ENCODE data around the gene HMOX1. TPM values are rescaled to one million over a fixed set of nuclear protein-coding genes. Genes with fewer than 3 reads are reported as not detected.
A peak's percentile ranks its signal among the peaks of the same experiment; 100 is the strongest.

The HMOX1 gene
- total RNA-seq, 2 experiments from 2014 or later: 2.4 to 2.9 TPM

DNA sequence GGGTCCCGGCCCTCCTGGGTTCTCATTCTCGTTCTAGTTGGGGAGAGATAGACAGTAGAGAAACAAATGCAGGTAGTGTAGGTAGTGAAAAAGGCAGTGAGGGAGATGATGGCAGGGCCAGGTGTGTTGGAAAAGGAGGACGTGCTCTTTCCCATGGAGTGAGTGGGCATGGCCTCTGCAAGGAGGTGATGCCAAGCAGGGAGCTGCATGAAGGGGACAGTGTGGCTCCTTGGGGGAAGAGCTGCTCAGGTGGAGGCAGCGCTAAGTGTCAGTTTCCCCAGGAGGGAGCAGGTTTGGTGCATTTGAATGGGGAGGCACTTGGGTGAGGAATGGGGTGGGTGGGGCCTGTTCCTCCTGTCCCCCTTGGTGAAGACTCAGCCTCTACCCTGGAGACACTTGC lies 41.2 kb downstream of the HMOX1 start:
- DNase-seq: no peak
- Mint-ChIP-seq H3K4me1 (peaks cover 7% of the 10 kb centered on the region), H3K9me3 (no peaks in the 10 kb centered on the region), H3K36me3 (ENCODE audit: low read depth) (peaks cover 69% of the 10 kb centered on the region), H3K4me3 (no peak overlapping the region), H3K27me3 (no peaks in the 10 kb centered on the region), H3K27ac (no peak overlapping the region)
- ChIA-PET POLR2A (interaction anchor here (1.5 kb wide), 1 partner anchor 19 kb away, joined by 3 read pairs; no protein-coding TSS in a partner anchor), CTCF (interaction anchor here (1.9 kb wide), 1 partner anchor 9 kb away, joined by 8 read pairs; no protein-coding TSS in a partner anchor)

DNA sequence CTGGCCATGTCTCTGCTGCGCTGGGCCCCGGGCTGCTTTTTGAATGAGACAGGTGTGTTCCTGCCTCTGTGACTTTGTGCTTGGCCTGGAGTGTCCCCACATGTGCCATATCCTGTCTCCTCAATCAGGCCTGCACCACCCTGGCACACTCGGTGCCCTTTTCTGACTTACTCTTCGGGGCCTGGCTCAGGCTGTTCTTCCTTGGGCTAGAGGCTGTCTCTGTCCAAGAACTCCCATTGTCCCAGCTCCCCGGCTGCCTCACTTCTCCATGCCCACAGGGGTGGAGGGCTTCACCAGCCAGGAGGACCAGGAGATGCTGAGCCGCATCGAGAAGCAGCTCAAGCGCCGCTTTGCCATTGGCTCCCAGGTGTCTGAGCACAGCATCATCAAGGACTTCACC lies 42.0 kb downstream of the HMOX1 start:
- Mint-ChIP-seq H3K4me1 (peaks cover 7% of the 10 kb centered on the region), H3K9me3 (no peaks in the 10 kb centered on the region), H3K36me3 (ENCODE audit: low read depth) (peaks cover 64% of the 10 kb centered on the region), H3K4me3 (no peak overlapping the region), H3K27me3 (no peaks in the 10 kb centered on the region), H3K27ac (no peak overlapping the region)
- ChIA-PET POLR2A (interaction anchor here (0.7 kb wide), 1 partner anchor 9 kb away, joined by 3 read pairs; no protein-coding TSS in a partner anchor), CTCF (no interaction called here)
- no peak for DNase-seq

DNA sequence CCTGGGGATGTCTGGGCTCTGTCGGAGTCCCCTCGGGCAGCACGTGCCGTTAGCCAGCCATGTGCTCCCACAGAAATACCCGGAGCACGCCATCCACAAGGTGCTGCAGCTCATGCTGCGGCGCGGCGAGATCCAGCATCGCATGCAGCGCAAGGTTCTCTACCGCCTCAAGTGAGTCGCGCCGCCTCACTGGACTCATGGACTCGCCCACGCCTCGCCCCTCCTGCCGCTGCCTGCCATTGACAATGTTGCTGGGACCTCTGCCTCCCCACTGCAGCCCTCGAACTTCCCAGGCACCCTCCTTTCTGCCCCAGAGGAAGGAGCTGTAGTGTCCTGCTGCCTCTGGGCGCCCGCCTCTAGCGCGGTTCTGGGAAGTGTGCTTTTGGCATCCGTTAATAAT lies 43.2 kb downstream of the HMOX1 start:
- Mint-ChIP-seq H3K27ac (no peak overlapping the region), H3K4me1 (peaks cover 7% of the 10 kb centered on the region), H3K9me3 (no peaks in the 10 kb centered on the region), H3K36me3 (ENCODE audit: low read depth) (peaks cover 64% of the 10 kb centered on the region), H3K27me3 (no peaks in the 10 kb centered on the region), H3K4me3 (no peak overlapping the region)
- ChIA-PET CTCF (no interaction called here), POLR2A (interaction anchor here (1.2 kb wide), 1 partner anchor 10 kb away, joined by 3 read pairs; no protein-coding TSS in a partner anchor)
- no peak for DNase-seq

- no peak for DNase-seq
- CTCF ChIA-PET: interaction anchor here (1.6 kb wide), 1 partner anchor 14 kb away, joined by 3 read pairs; no protein-coding TSS in a partner anchor
- no peaks in the 10 kb centered on the region for H3K27me3 Mint-ChIP-seq
- peaks cover 7% of the 10 kb centered on the region for H3K4me1 Mint-ChIP-seq
- POLR2A ChIA-PET: interaction anchor here (1.2 kb wide), 1 partner anchor 11 kb away, joined by 3 read pairs; no protein-coding TSS in a partner anchor
- no peak overlapping the region for H3K27ac Mint-ChIP-seq
- H3K4me3 Mint-ChIP-seq: no peak overlapping the region
- H3K9me3 Mint-ChIP-seq: no peaks in the 10 kb centered on the region
- H3K36me3 Mint-ChIP-seq (ENCODE audit: low read depth): peaks cover 63% of the 10 kb centered on the region
These were observed 43.9 kb downstream of the HMOX1 start for GRCh38 chr22:35424761-35425160.

GRCh38 chr22:35425546-35425945 lies 44.6 kb downstream of the HMOX1 start:
- ChIA-PET POLR2A (interaction anchor here (1.2 kb wide), 1 partner anchor 12 kb away, joined by 3 read pairs; no protein-coding TSS in a partner anchor), CTCF (interaction anchor here (1.6 kb wide), 1 partner anchor 14 kb away, joined by 3 read pairs; no protein-coding TSS in a partner anchor)
- peaks cover 7% of the 10 kb centered on the region for H3K4me1 Mint-ChIP-seq
- no peak overlapping the region for H3K27ac Mint-ChIP-seq
- no peak overlapping the region for H3K4me3 Mint-ChIP-seq
- H3K36me3 Mint-ChIP-seq (ENCODE audit: low read depth): peaks cover 60% of the 10 kb centered on the region
- no peaks in the 10 kb centered on the region for H3K9me3 Mint-ChIP-seq
- DNase-seq: no peak
- H3K27me3 Mint-ChIP-seq: no peaks in the 10 kb centered on the region

DNA sequence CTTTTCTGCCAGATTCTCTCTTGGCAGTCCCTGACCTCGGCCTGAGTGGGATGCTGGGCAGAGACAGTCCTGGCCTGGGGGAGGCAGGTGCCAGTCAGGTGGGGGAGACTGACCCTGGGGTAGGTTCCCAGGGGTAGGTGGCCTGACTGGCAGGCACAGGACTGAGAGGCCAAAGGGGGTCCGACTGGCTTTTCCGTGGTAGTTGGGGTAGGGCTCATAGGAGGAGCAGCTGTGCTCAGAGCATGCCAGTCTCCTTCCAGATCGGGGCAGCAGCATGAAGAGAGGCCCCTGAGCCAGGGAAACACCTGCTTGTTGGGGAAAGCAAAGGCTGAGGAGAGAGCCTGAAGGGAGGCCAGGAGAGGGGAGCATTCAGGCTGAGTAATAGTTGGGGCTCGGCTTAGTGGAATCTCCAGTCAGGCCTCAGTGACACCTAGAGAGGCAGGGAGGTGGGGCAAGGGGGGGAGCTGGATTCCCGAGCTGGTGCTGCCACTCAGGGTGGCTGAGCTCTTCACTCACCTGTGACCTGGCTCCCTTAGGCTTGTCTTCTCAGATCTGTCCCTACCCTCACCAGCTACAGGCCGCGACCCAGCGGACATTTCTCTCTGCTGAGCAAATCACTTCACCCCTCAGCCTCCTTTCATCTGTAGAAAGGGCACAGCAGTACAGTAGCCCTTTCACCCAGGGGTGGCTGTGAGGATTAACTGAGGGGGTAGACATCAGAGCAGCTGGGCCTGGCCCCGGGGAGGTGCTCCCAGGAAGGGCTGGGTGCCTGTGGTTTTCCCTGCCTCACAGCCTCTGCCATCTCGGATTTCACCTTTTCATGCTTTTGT lies 45.3 kb downstream of the HMOX1 start:
- no peak for DNase-seq
- ChIA-PET POLR2A (no interaction called here), CTCF (interaction anchor here (1.6 kb wide), 1 partner anchor 15 kb away, joined by 3 read pairs; no protein-coding TSS in a partner anchor)
- Mint-ChIP-seq H3K9me3 (no peaks in the 10 kb centered on the region), H3K36me3 (ENCODE audit: low read depth) (peaks cover 64% of the 10 kb centered on the region), H3K4me3 (no peak overlapping the region), H3K27me3 (no peaks in the 10 kb centered on the region), H3K4me1 (peaks cover 7% of the 10 kb centered on the region), H3K27ac (peak overlapping the region; percentile 38)

GRCh38 chr22:35426801-35427140 lies 45.9 kb downstream of the HMOX1 start:
- H3K27ac Mint-ChIP-seq: peak overlapping the region; percentile 34
- POLR2A ChIA-PET: interaction anchor here (0.7 to 1.1 kb wide), 2 partner anchors 10 to 145 kb away, joined by 3 read pairs; no protein-coding TSS in a partner anchor

DNA sequence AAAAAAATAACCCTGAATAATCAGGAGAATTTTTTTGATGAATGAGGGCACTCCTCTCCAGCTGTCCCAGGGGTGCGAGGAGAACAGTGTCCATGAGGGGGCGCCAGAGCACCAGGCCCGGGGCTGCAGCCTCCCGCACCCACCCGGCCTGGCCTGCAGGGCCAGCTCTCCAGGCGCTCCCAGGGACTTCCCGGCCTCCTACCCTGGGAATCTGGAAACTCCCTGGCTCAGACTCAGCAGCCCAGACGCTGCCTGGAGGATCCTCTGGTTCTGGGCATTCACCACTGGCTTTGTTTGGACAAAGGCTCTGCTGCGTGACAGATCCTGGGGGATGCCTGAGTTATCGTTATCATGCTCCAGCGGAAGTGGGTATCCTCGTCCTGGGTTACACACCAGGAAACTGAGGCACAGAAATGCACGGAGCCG lies 50.0 kb downstream of the HMOX1 start:
- POLR2A ChIA-PET: interaction anchor here (0.8 kb wide), 1 partner anchor 23 kb away, joined by 3 read pairs; no protein-coding TSS in a partner anchor
- peaks cover 69% of the 10 kb centered on the region for H3K36me3 Mint-ChIP-seq (ENCODE audit: low read depth)
- H3K4me1 Mint-ChIP-seq: peaks cover 5% of the 10 kb centered on the region
- no peak overlapping the region for H3K27ac Mint-ChIP-seq
- no peaks in the 10 kb centered on the region for H3K27me3 Mint-ChIP-seq
- peaks cover 6% of the 10 kb centered on the region for H3K9me3 Mint-ChIP-seq
- no peak overlapping the region for H3K4me3 Mint-ChIP-seq
- CTCF ChIA-PET: interaction anchor here (0.6 to 2.4 kb wide), 12 partner anchors 9 to 176 kb away, joined by 3 to 13 read pairs (median 4); no protein-coding TSS in a partner anchor
- peak; percentile 63 for DNase-seq

More at GRCh38 chr22:35426801-35427140, 45.9 kb downstream of the HMOX1 start:
- DNase-seq: no peak
- H3K36me3 Mint-ChIP-seq (ENCODE audit: low read depth): peaks cover 64% of the 10 kb centered on the region
- H3K4me3 Mint-ChIP-seq: no peak overlapping the region
- CTCF ChIA-PET: interaction anchor here (0.6 kb wide), 1 partner anchor 50 kb away, joined by 3 read pairs; no protein-coding TSS in a partner anchor
- H3K4me1 Mint-ChIP-seq: peaks cover 7% of the 10 kb centered on the region
- H3K9me3 Mint-ChIP-seq: no peaks in the 10 kb centered on the region
- no peaks in the 10 kb centered on the region for H3K27me3 Mint-ChIP-seq

DNA sequence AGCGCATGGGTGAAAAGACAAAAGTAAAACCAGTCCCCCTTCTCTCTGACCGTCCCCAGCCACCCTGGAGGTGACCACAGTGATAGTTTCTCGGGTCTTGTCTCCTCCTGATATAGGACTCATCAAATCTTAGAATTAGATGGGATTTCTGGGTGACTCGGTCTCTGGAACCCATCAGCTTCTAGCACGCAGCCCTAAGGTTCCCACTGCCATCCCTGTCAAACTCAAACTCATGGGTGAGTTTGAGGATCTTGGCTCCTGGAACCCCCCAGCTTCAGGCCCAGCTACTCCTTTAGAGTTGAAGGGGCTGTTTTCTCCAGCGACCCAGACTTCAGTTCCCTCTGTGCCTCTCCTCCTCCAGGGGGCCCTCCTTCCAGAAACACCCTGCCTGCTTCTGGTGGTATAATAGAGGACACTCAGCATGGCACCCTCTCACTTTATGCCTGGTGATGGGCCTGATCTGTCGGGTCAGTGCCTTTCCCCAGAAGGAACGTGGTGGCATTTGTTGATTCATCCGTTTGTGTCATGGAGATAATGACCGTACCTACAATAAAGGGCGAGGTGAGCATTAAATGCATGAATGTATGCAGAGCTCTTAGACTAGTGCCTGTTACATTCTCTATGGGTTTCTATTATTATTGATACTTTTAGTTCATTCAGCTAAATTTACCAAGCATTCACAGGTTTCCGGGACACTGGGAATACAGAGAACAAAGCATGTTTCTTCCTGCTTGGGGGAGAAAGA lies 50.8 kb downstream of the HMOX1 start:
- CTCF ChIA-PET: interaction anchor here (0.6 to 2.4 kb wide), 8 partner anchors 10 to 172 kb away, joined by 3 to 13 read pairs (median 4); no protein-coding TSS in a partner anchor
- Mint-ChIP-seq H3K27me3 (no peaks in the 10 kb centered on the region), H3K4me3 (no peak overlapping the region), H3K27ac (no peak overlapping the region), H3K9me3 (peaks cover 6% of the 10 kb centered on the region), H3K36me3 (ENCODE audit: low read depth) (peaks cover 70% of the 10 kb centered on the region), H3K4me1 (peaks cover 2% of the 10 kb centered on the region)
- no peak for DNase-seq
- POLR2A ChIA-PET: interaction anchor here (0.9 kb wide), 1 partner anchor 34 kb away, joined by 3 read pairs; no protein-coding TSS in a partner anchor

GRCh38 chr22:35432228-35432905 lies 51.5 kb downstream of the HMOX1 start:
- POLR2A ChIA-PET: interaction anchor here (0.9 kb wide), 1 partner anchor 34 kb away, joined by 3 read pairs; no protein-coding TSS in a partner anchor

GRCh38 chr22:35434061-35434710 lies 53.3 kb downstream of the HMOX1 start:
- Mint-ChIP-seq H3K27ac (no peak overlapping the region), H3K9me3 (peaks cover 6% of the 10 kb centered on the region), H3K4me1 (no peaks in the 10 kb centered on the region), H3K4me3 (no peak overlapping the region), H3K36me3 (ENCODE audit: low read depth) (peaks cover 82% of the 10 kb centered on the region), H3K27me3 (no peaks in the 10 kb centered on the region)
- ChIA-PET POLR2A (interaction anchor here (0.7 kb wide), 1 partner anchor 83 kb away, joined by 3 read pairs; no protein-coding TSS in a partner anchor), CTCF (interaction anchor here (1.1 kb wide), 1 partner anchor 690 kb away, joined by 3 read pairs; no protein-coding TSS in a partner anchor)
- no peak for DNase-seq

More at GRCh38 chr22:35432228-35432905, 51.5 kb downstream of the HMOX1 start:
- H3K4me3 Mint-ChIP-seq: no peak overlapping the region
- H3K9me3 Mint-ChIP-seq: peaks cover 6% of the 10 kb centered on the region
- H3K27ac Mint-ChIP-seq: no peak overlapping the region
- CTCF ChIA-PET: interaction anchor here (0.8 kb wide), 1 partner anchor 150 kb away, joined by 3 read pairs; no protein-coding TSS in a partner anchor
- peaks cover 70% of the 10 kb centered on the region for H3K36me3 Mint-ChIP-seq (ENCODE audit: low read depth)
- no peaks in the 10 kb centered on the region for H3K27me3 Mint-ChIP-seq
- DNase-seq: no peak
- H3K4me1 Mint-ChIP-seq: no peaks in the 10 kb centered on the region

Data from activated CD4-positive, alpha-beta memory T cell treated with anti-CD3 and anti-CD28 coated beads, Interleukin-2, amount 10 ng/mL, durations not matched to agents 7 days and 5 days (primary cell).